ENCODE measurements around the gene MMP17.
"Not testable (repeated sequence)": the region's sequence is repeated elsewhere in the genome, so short reads cannot be mapped to it uniquely, and the experiment has no call there.

Gene MMP17

DNA sequence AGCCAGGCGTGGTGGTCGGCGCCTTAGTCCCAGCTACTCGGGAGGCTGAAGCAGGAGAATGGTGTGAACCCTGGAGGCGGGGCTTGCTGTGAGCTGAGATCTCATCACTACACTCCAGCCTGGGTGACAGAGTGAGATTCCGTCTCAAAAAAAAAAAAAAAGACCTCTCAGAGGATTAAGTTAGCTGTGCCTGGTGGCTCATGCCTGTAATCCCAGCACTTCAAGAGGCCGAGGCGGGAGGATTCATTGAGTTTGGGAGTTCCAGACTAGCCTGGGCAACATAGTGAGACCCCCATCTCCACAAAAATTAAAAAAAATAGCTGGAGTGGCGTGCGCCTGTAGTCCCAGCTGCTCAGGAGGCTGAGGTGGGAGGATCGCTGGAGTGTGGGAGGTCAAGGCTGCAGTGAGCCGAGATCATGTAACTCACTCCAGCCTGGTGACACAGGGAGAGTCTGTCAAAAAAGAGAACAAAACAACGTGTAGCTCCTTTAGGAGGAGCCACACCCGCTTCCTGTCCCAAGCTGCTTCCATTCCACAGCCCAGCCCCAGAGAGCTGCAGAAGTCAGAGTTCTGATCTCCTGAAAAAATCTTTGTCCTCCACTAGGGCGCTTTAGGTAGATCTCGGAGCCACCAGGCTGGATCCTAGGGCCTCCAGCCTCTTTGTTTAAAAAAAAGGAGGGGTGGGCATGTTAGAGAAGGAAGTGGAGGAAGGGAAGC is 54.8 kb downstream of the MMP17 start:
- no peak for DNase-seq (ENCODE audit: low spot score)
- TF ChIP-seq, protein P1, sequence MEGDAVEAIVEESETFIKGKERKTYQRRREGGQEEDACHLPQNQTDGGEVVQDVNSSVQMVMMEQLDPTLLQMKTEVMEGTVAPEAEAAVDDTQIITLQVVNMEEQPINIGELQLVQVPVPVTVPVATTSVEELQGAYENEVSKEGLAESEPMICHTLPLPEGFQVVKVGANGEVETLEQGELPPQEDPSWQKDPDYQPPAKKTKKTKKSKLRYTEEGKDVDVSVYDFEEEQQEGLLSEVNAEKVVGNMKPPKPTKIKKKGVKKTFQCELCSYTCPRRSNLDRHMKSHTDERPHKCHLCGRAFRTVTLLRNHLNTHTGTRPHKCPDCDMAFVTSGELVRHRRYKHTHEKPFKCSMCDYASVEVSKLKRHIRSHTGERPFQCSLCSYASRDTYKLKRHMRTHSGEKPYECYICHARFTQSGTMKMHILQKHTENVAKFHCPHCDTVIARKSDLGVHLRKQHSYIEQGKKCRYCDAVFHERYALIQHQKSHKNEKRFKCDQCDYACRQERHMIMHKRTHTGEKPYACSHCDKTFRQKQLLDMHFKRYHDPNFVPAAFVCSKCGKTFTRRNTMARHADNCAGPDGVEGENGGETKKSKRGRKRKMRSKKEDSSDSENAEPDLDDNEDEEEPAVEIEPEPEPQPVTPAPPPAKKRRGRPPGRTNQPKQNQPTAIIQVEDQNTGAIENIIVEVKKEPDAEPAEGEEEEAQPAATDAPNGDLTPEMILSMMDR (conservative IDR thresholded peaks at IDR 0.05; ENCODE audit: low read depth) = no peak
- CTCF ChIA-PET = interaction anchor here (0.7 kb wide), 1 partner anchor 563 kb away, joined by 4 read pairs; no protein-coding TSS in a partner anchor
- peak overlapping the region; percentile 35; the same call in 1 of the 2 replicates for H3K27ac ChIP-seq
- POLR2A ChIA-PET (ENCODE audit: low non-redundant PET) = interaction anchor here (0.6 kb wide), 1 partner anchor 11 kb away, joined by 5 read pairs; no protein-coding TSS in a partner anchor

DNA sequence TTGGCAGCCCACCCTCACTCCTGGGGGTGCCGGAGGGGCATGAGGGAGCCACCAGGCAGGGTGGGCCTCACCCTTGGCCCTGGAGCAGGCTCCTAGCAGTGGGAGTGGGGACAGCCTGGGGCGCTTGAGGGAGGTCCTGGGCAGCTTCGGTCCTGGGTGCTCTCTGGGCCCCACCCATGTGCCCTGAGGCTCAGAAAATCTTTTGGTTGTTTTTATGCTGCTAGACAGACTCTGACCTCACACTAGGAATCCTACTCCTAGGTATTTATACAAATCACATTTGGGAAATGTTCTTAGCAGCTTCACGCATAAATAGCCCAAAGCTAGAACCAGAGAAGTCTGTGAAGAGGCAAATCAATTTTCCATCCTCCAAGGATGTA is 55.3 kb downstream of the MMP17 start:
- H3K27ac ChIP-seq = peak overlapping the region; percentile 35; the same call in 1 of the 2 replicates
- DNase-seq (ENCODE audit: low spot score) = no peak
- TF ChIP-seq, protein P1 (conservative IDR thresholded peaks at IDR 0.05; ENCODE audit: low read depth) = no peak
- CTCF ChIA-PET = interaction anchor here (0.7 kb wide), 1 partner anchor 564 kb away, joined by 4 read pairs; no protein-coding TSS in a partner anchor
- POLR2A ChIA-PET (ENCODE audit: low non-redundant PET) = no interaction called here

DNA sequence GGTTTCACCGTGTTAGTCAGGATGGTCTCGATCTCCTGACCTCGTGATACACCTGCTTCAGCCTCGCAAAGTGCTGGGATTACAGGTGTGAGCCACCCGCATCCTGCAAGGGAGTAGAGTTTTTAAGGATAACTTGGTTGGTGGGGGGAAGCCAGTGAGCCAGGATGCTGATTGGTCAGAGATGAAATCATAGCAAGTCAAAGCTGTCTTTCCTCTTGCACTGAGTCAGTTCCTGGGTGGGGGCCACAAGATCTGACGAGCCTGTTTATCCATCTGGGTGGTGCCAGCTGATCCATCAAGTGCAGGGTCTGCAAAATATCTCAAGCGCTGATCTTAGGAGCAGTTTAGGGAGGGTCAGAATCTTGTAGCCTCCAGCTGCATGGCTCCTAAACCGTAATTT is 56.9 kb downstream of the MMP17 start:
- CTCF ChIA-PET; DNase-seq (ENCODE audit: low spot score); POLR2A ChIA-PET (ENCODE audit: low non-redundant PET); H3K27ac ChIP-seq: not testable (repeated sequence)

DNA sequence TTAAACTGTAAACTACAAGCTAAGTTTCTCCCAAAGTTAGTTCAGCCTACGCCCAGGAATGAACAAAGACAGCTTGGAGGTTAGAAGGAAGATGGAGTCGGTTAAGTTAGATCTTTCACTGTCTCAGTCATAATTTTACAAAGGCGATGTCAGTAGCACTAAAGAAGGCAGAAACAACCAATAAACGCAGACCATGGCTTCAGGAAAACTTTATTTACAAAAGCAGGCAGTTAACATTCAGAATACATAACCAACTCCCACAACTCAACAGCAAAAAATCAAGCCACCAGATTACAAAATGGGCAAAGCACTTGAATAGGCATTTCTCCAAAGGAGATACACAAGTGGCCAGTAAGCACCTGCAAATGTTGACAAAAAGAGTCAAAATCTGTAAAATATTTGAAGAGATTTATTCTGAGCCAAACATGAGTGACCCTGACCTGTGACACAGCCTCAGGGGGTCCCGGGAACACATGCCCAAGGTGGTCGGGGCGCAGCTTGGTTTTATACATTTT is 57.4 kb downstream of the MMP17 start:
- H3K27ac ChIP-seq = no peak overlapping the region
- CTCF ChIA-PET = no interaction called here
- no peak for DNase-seq (ENCODE audit: low spot score)
- POLR2A ChIA-PET (ENCODE audit: low non-redundant PET) = no interaction called here
- TF ChIP-seq, protein P1 (conservative IDR thresholded peaks at IDR 0.05; ENCODE audit: low read depth) = no peak

DNA sequence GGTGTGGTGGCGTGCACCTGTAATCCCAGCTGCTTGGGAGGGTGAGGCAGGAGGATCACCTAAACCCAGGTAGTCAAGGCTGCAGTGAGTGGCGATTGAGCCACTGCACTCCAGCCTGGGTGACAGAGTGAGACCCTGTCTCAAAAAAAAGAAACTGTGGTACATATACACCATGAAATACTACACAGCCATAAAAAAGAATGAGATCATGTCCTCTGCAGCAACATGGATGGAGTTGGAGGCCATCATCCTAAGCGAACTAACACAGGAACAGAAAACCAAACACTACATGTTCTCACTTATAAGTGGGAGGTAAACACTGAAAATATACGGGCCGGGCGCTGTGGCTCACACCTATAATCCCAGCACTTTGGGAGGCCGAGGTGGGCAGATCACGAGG is 63.5 kb downstream of the MMP17 start:
- POLR2A ChIA-PET (ENCODE audit: low non-redundant PET); H3K27ac ChIP-seq; CTCF ChIA-PET; DNase-seq (ENCODE audit: low spot score): not testable (repeated sequence)

DNA sequence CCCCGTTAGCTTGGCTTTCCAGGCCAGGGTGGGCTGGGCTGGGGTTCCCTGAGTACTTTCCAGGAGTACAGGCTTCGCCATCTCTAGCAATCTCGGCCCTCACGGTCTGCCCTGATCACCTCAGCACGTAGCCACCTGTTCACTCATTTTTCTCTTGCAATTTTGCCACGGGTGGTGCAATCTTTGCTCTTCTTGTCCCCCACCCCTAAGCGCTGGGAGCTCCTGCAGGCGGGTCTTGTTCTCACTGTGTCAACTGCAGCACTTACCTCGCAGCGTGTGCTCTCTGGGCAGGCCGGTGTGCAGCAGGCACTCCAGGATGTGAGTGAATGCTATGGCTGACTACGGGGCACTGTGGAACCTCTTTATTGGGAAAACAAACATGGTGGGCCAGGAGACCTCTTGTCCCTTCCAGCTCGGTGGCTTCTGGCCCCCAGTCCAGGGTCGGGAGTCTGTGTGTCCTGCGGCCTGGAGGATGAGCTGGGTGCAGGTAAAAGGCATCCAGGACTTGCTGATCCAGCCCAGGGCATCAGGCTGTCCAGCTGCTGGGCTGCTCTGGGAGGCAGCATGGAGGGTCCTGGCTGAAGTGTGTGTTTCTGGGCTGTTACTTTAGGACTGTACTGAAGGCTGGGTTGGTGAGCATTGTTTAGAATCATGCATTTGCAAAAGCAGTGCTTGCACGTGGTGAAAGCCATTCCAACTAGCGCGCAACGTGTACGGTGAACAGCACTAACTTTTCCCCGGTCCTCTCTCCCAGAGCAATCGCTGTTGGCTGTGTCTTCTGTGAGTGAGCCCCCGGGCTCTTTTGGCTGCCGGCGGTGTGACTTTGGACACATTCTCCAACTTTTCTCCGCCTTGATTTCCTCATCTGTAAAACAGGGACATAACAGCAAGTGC is 64.8 kb downstream of the MMP17 start:
- peak overlapping the region; percentile 35; the same call in 1 of the 2 replicates for H3K27ac ChIP-seq
- TF ChIP-seq, protein P1 (conservative IDR thresholded peaks at IDR 0.05; ENCODE audit: low read depth) = no peak
- ChIA-PET POLR2A (ENCODE audit: low non-redundant PET) (no interaction called here), CTCF (interaction anchor here (0.6 kb wide), 1 partner anchor 24 kb away, joined by 4 read pairs; no protein-coding TSS in a partner anchor)
- DNase-seq (ENCODE audit: low spot score) = no peak

DNA sequence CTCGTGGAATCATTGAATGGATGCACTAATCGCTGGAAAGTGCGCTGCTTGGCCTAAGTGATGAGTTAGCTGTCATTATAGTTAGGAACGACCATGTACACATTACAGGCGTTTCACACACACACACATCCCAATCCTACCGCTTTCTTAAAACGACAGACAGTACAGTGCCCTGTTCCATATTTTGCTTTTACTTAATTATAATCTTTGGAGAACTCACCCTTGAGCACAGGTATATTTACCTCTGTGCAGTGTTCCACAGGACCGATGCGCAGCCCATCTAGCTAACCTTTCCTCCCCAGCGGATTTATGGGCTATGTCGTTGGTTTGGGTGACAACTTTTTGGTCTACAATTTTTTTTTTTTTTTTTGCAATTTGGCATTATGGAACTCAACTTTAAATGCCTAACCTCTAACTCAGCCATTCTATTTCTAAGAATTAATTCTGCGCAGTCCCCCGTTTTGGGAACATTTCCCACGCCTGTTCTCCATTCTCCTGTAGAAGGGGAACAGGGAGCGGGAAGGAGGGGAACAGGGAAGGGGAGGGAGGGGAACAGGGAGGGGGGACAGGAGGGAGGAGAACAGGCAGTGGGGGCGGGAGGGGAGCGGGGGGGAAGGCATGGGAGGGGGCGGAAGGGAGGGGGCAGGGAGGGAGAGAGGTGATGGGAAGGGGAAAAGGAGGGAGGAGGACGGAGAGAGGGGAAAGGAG is 65.6 kb downstream of the MMP17 start:
- peak overlapping the region; percentile 96 for H3K27ac ChIP-seq
- no peak for DNase-seq (ENCODE audit: low spot score)
- ChIA-PET CTCF (interaction anchor here (0.6 kb wide), 1 partner anchor 25 kb away, joined by 4 read pairs; no protein-coding TSS in a partner anchor), POLR2A (ENCODE audit: low non-redundant PET) (no interaction called here)
- TF ChIP-seq, protein P1 (conservative IDR thresholded peaks at IDR 0.05; ENCODE audit: low read depth) = no peak

Measured in RWPE1 (cell line).